Pancreas (tissue), 10 donors: Measurements from ENCODE around the gene DPYSL4. TPM values are rescaled to one million over a fixed set of nuclear protein-coding genes. Genes with fewer than 3 reads are reported as not detected.

Experiments
- ATAC-seq, 4 donors: fragments of 200-7000 bp; cut with Tn5 transposase; one replicate each; pipeline versions ENCODE4 v1.8.0 to v1.9.1; 2020; ENCODE audit warnings: mild to moderate bottlenecking in 4 of 4, moderate library complexity in 4 of 4
- DNase-seq, 6 donors: peaks; one replicate each; pipeline ENCODE4 v3.0.0-alpha.2; 2020
- FAIRE-seq: peaks from 2 replicates; lab custom pipeline; 2012; peaks lifted over from hg19 to GRCh38; lab: Jason Lieb, UNC
- H3K27ac ChIP-seq, 4 donors: fragments of 200-600 bp; sonication (generic); 1 replicate in 3 of 4; 2 replicates in 1 of 4; pipeline versions ENCODE4 v1.5.0 to v1.8.0; 2020
- H3K27me3 ChIP-seq, 4 donors: fragments of 200-600 bp; one replicate each; pipeline ENCODE4 v1.8.0; 2021
- H3K36me3 ChIP-seq, 3 donors: fragments of 200-600 bp; sonication (generic) in 1 of 3; one replicate each; pipeline versions ENCODE4 v1.5.0 to v1.8.0; 2020 to 2021
- H3K4me1 ChIP-seq, 3 donors: fragments of 200-600 bp; one replicate each; pipeline ENCODE4 v1.8.0; 2021
- H3K4me3 ChIP-seq, 4 donors: fragments of 200-600 bp; sonication (generic) in 2 of 4; one replicate each; pipeline versions ENCODE4 v1.5.0 to v1.8.0; 2020 to 2021
- H3K9me3 ChIP-seq, 4 donors: fragments of 200-600 bp; one replicate each; pipeline ENCODE4 v1.8.0; 2021
- WGBS, 2 donors: extraction: QIAGEN DNeasy Blood & Tissue Kit; methylation state at CpG; one replicate each; pipeline ENCODE4 v1.1.7; 2013; 5-methylcytosine and 5-hydroxymethylcytosine counted together
- intact Hi-C, 3 donors: fragments of 100-400 bp; cut with DNase I; formaldehyde crosslinking; loops; one replicate each; pipeline versions ENCODE4 v1.11.1 to v1.14.2; 2022
- polyA plus RNA-seq, 2 donors: library from polyadenylated mRNA; stranded (reverse); fragments of 200-250 nt; gene quantifications; one replicate each; pipeline ENCODE4 v1.2.3, GENCODE V29; 2013
- total RNA-seq, 6 donors: library from RNA; stranded (reverse); fragmentation: NEBNext Ultra II Directional in 4 of 6; extraction: Animal tissue kit (Norgen Biotek cat#: 25700) in 4 of 6; gene quantifications; one replicate each; pipeline versions ENCODE4 v1.2.1 to v1.2.4, GENCODE V29; 2021 to 2023
- TF ChIP-seq, protein P1 (sequence below), 4 donors: fragments of 200-600 bp; sonication (generic) in 3 of 4; IDR thresholded peaks; one replicate each; pipeline versions ENCODE4 v1.5.0 to v1.8.0; 2021; ENCODE audit warnings: antibody characterized with exemption in 4 of 4
- donor health status: healthy with polysubstance abuse.
- donor health status: DM: no; HTN: no; CAD: no; lungs with moderate emphysema.
- donor health status: DM: no; HTN: no; CAD: no.
- donor health status: control.
- donor health status: control.
- donor health status: Bipolar disorder and iron deficiency.
- donor health status: DM: yes; HTN: yes; CAD: no.
- donor health status: DM: no; HTN: no; CAD: no.
- donor health status: DM: no; HTN: no; CAD: no.
- donor health status: DM: yes; HTN: yes; CAD: no.

The DPYSL4 gene
- total and polyA plus RNA-seq, 8 donors: 0.46 to 2.8 (median 1.2) TPM

DNA sequence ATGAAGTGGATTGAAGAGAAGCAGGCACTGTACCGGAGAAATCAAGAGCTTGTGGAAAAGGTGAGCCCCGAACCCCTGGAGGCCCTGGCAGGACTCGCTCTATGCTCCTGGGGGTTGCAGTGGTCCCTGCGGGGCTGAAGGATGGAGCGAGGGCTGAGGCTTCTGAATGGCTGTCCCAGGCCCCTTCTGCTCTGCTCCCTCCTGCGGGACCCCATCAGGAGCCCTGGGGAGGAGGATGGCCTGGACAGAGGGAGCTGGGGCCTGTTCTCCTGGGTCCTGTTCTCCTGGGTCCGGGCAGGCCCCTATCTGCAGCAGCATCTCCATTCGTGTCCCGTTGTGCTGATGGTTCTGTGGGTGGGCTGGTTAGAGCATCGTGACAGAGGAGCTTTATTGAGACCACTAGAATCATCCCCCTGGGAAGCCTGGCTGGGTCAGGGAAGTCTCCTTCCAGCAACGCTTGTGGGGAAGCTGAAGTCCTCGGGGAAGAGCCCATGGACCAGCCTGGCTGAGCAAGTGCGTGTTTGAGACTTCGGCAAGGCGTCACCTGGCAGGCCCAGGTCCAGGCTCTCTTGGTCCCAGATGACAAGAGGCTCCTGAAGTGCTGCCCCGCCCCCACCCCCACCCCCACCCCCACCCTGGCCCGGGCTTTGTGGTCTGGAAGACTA lies 41.1 kb upstream of the DPYSL4 start:
- H3K9me3 ChIP-seq: no peaks in the 10 kb centered on the region
- TF ChIP-seq, protein P1, sequence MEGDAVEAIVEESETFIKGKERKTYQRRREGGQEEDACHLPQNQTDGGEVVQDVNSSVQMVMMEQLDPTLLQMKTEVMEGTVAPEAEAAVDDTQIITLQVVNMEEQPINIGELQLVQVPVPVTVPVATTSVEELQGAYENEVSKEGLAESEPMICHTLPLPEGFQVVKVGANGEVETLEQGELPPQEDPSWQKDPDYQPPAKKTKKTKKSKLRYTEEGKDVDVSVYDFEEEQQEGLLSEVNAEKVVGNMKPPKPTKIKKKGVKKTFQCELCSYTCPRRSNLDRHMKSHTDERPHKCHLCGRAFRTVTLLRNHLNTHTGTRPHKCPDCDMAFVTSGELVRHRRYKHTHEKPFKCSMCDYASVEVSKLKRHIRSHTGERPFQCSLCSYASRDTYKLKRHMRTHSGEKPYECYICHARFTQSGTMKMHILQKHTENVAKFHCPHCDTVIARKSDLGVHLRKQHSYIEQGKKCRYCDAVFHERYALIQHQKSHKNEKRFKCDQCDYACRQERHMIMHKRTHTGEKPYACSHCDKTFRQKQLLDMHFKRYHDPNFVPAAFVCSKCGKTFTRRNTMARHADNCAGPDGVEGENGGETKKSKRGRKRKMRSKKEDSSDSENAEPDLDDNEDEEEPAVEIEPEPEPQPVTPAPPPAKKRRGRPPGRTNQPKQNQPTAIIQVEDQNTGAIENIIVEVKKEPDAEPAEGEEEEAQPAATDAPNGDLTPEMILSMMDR (IDR thresholded peaks at IDR 0.05): no peak
- no peaks in the 10 kb centered on the region for H3K4me1 ChIP-seq
- peaks cover 0 to 3% (median 0%) of the 10 kb centered on the region in 4 donors for H3K27me3 ChIP-seq
- peak in 2 of 6 donors; percentile 30 to 46 for DNase-seq
- ATAC-seq: no peak
- WGBS, 2 donors: 61 to 76% methylated on average over 15 to 17 of the region's 17 CpGs
- H3K36me3 ChIP-seq: no peaks in the 10 kb centered on the region
- no peak overlapping the region for H3K4me3 ChIP-seq
- FAIRE-seq: no peak
- intact Hi-C loops: loop anchor here in 1 of 3 donors (10.0 kb wide), 1 partner anchor 271 kb away; no protein-coding TSS in a partner anchor
- no peak overlapping the region for H3K27ac ChIP-seq

DNA sequence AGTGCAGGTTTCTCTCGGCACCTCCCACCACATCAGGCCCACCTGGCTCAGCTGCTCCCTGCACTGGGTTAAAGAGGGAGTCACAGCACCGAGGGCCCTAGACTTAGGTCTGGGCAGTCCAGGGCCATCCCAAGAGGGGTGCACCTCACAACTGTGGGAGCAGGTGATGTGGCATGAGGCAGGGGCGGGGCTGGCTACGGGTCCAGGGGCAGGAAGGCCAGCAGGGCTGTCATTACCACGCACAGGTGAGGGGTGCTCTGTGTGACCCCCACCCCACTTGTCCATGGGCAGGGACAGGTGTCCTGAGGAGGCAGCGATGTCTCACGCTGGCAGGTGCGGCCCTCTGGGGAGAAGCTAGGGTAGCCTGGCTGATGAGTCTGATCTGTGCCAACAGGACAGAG lies 40.5 kb upstream of the DPYSL4 start:
- no peaks in the 10 kb centered on the region for H3K9me3 ChIP-seq
- intact Hi-C loops: loop anchor here in 1 of 3 donors (10.0 kb wide), 1 partner anchor 271 kb away; no protein-coding TSS in a partner anchor
- no peak for FAIRE-seq
- TF ChIP-seq, protein P1 (IDR thresholded peaks at IDR 0.05): no peak
- ATAC-seq: no peak
- H3K4me1 ChIP-seq: no peaks in the 10 kb centered on the region
- DNase-seq: peak in 3 of 6 donors; percentile 14 to 60 (median 42)
- no peak overlapping the region for H3K27ac ChIP-seq
- 62 to 74% methylated on average over 8 of the region's 8 CpGs for whole genome bisulfite sequencing, 2 donors
- H3K4me3 ChIP-seq: no peak overlapping the region
- no peaks in the 10 kb centered on the region for H3K36me3 ChIP-seq
- H3K27me3 ChIP-seq: peaks cover 0 to 3% (median 0%) of the 10 kb centered on the region in 4 donors

DNA sequence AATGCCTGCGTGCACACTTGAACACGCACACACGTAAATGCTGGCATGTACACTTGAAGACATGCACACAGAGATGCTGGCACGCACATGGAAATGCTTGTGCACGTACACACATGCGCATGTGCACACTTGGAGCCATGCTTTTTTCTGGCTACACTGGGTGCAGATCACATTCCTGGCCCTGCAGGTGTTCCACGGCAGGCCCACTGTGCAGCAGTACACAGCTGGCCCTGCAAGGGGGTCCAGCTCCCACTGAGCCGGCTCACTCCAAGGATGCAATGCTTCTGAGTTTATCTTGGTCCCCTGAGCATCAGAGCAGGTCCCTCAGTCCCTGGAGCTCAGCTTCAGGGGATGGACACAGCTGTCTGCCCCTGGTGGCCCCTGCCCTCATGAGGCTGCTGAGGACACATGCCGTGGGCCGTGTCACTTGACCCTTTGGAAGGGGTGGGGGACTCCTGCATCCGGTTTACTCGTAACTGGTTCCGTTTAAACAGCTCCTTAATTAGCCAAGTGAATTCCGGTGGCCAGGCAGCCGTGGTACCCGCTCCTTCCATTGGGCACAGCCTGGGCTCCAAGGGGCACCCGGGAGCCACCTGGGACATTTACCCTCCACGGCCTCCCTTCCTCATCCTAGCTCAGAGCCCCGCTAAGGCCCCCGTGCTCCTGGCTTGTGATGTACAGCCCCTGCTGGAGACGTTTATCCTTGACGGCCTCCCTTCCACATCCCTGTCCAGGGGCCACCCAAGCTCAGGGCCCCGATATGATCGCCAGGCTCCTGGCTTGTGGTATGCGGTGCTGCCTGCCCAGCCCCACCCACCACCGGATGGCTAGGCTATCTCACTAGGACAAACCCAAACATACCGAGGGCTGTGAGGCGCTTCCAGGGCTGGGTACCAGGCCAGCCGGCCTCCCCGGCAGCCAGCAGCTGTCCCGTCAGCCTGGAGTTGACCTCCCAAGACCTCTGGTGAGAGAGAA lies 39.5 kb upstream of the DPYSL4 start:
- 57 to 69% methylated on average over 31 of the region's 31 CpGs for WGBS, 2 donors
- ATAC-seq (no peak), FAIRE-seq (no peak), DNase-seq (peak in 2 of 6 donors; percentile 38 to 49)
- intact Hi-C loops: loop anchor here in 1 of 3 donors (10.0 kb wide), 1 partner anchor 272 kb away; no protein-coding TSS in a partner anchor
- Histone ChIP-seq H3K27me3 (peaks cover 0 to 3% (median 0%) of the 10 kb centered on the region in 4 donors), H3K4me3 (no peak overlapping the region), H3K27ac (no peak overlapping the region), H3K4me1 (no peaks in the 10 kb centered on the region), H3K9me3 (no peaks in the 10 kb centered on the region), H3K36me3 (no peaks in the 10 kb centered on the region)
- TF ChIP-seq, protein P1 (IDR thresholded peaks at IDR 0.05): no peak

DNA sequence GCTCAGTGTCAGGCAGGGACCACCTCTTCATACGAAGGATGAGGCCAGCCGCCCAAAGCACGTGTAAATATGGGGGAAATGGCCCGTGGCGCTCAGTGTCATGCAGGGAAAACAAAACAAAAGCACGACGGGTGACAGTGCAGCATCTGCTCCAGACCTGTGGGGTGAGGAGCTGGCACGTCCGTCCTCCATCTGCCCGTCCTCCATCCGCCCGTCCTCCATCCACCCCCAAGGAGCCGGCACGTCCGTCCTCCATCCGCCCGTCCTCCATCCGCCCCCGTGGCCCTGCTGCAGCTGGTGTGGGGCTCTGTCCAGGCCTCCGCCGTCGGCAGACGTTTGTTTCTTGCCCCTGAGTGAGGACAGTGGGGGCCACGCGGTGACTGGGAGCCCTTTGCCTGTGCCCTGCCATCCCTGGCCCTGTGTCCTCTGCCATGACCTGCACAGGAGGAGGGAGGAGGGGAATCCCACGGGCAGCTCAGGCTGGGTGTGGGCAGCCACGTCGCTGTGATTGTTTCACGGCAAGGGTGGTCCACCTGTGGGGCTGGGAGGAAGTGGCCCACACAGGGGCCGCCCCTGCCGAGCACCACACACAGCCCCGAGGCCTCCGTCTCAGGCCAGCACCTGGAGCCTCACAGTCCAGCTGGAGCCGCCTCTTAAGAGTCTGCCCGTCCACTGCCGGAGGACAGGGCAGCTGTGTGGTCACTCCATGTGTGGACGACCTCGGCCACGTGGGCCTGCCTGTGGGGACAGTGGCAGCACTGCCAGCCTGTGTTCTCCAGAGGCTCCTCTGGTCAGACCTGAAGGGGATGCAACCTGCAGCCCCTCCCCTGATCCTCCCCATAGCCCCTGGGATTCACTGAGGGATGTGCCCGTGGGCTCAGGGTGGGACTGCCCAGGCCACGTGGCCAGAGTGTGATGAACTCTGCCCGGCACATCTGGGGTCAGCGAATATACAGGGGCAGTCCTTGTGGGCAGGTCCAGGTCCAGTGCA lies 38.2 kb upstream of the DPYSL4 start:
- ATAC-seq: no peak
- Histone ChIP-seq H3K4me3 (no peak overlapping the region), H3K4me1 (no peaks in the 10 kb centered on the region), H3K27me3 (no peaks in the 10 kb centered on the region), H3K27ac (no peak overlapping the region), H3K9me3 (no peaks in the 10 kb centered on the region), H3K36me3 (no peaks in the 10 kb centered on the region)
- FAIRE-seq: no peak
- TF ChIP-seq, protein P1 (IDR thresholded peaks at IDR 0.05): no peak
- 71 to 80% methylated on average over 43 of the region's 43 CpGs for WGBS, 2 donors
- peak in 3 of 6 donors; percentile 18 to 63 (median 43) for DNase-seq
- intact Hi-C loops: loop anchor here in 1 of 3 donors (10.0 kb wide), 1 partner anchor 274 kb away; no protein-coding TSS in a partner anchor
